ENCODE measurements around the gene IGSF3.

GRCh38 chr1:116692879-116693278, 25.3 kb upstream of the IGSF3 start:
- TF ChIP-seq POLR2A (IDR thresholded peaks at IDR 0.05) (no peak), CTCF (IDR thresholded peaks at IDR 0.05) (no peak)

All from suprapubic skin (tissue), 3 donors.